Hematopoietic multipotent progenitor cell treated with erythropoietin and hydrocortisone succinate and interleukin-3 and kit ligand, for 15 days (in vitro differentiated cells): Measurements from ENCODE around the gene EFCAB9.
"Not testable (repeated sequence)": the region's sequence is repeated elsewhere in the genome, so short reads cannot be mapped to it uniquely, and the experiment has no call there.

Experiments used
- DNase-seq: peaks from one replicate; pipeline ENCODE4 v3.0.0-alpha.2; 2015; ENCODE audit warnings: low spot score

Gene EFCAB9

DNA sequence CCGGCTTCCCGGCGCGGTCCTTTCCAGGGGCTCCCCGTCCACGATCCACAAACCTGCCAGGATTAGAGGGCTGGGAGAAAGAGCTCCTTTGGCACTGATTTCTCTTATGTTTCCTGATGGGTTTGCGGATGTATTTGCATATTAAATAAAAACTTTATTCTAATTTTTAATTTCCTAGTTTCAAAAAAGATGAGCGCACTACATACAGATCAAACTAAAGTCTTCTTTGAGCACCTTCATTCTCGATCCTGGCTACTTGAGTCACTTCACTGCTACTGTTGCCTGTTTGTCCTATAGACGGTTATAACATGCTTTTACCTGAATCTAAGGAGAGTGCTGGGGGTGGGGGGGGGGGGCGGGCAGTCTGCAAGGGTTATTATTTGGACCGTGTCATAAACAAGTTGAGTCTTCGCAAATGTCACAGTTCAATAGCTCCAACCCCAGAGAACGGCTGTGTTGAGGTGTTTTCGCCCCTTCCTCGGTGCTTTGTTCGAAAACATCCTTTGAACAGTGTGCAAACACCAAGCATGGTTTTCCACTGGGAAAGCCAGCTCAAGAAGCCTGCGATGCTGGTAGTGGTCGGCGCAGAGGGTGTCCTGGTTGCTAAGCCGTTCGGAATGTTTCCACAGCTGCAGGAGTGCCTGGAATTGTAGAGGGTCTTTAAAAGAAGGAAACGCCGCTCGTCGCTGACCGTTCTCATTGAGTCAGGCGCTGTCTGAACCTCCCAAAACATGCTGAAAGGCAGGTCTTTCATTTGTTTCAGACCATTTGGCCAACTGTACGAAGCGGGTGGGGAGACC is 4.9 kb upstream of the EFCAB9 start:
- no peak for DNase-seq

DNA sequence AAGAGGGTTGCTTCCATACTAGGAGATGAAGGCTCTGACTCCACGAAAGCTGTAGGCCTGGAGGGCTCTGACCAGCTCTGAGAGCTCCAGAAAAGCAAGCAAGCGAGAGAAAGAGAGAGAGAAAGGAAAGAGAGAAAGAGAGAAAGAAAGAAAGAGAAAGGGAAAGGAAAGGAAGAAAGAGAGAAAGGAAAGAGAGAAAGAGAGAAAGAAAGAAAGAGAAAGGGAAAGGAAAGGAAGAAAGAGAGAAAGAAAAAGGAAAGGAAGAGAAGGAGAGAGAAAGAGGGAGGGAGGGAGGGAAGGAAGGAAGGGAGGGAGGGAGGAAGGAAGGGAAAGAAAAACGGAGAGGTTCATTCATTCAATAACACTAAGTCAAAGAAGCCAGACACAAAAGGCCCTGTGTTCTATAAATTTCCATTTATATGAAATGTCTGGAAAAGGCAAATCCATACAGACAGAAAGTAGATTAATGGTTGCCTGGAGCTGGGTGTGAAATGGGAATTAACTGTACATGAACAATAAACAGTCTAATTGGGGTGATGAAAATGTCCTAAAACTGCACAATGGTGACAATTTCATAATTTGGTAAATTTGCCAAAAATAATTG is 4.2 kb upstream of the EFCAB9 start:
- no peak for DNase-seq

DNA sequence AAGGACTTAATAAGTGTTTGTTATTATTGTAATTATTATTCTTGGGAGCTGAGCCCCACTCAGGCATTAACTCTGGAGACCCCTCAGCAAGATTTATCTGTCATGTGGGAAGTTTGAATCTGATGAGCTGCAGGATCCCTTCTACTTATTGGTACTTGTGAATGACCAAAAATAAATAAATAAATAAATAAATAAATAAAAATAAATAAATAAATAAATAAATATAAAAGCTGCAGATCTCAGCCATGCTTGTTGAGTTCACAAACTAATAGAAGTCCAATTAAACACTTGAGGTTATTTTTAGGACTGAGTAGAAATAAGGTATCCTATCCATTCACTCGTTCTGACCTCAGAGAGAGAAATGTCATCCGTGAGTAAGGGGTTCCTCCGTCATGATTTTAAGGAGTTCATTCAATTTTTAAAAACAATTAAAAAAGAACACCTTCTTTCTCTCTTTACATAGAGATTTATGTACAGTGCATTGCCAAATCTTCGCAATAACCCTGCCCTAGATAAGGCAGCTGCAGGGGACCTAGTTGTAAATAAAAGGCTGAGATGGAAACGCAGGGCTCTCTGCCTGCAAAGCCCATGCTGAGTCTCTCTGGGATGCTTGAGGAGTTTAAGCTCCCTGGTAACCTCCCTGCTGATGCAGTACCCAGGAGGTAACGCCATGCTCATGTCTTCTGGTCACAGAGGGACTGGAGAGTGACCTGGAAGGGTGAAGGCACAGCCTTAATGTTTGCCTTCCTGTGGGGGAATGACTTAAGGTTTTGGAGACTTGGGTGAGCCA is 1.2 kb downstream of the EFCAB9 start:
- no peak for DNase-seq

DNA sequence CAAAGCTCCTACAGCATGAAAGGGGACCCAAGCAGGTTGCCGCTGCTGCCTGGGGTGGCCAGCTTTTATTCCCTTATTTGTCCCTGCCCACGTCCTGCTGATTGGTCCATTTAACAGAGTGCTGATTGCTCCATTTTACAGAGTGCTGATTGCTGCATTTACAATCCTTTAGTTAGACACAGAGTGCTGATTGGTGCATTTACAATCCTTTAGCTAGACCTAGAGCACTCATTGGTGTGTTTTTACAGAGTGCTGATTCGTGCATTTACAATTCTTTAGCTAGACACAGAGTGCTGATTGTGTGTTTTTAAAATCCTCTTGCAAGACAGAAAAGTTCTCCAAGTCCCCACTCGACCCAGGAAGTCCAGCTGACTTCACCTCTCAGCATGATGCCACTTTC is 3.8 kb downstream of the EFCAB9 start:
- not testable (repeated sequence) for DNase-seq

DNA sequence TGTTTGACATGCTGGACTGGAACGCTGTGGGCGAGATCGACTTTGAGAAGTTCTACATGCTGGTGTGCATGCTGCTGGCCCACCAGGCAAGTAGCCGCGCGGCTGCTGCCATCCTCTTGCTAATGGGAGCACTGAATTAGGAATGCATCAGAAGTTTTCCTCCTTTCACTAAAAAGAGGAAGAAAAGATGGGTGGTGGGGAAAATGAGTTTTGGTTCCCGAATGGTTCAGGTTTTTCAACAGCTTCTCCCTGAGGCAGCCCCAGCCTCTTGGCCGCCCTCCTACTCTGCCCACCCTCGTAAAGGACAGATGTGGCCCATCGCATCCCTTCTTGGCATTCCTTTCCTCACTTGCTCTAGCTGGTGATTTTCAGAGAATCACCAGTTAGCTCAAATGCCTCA is 5.5 kb downstream of the EFCAB9 start:
- DNase-seq = no peak

DNA sequence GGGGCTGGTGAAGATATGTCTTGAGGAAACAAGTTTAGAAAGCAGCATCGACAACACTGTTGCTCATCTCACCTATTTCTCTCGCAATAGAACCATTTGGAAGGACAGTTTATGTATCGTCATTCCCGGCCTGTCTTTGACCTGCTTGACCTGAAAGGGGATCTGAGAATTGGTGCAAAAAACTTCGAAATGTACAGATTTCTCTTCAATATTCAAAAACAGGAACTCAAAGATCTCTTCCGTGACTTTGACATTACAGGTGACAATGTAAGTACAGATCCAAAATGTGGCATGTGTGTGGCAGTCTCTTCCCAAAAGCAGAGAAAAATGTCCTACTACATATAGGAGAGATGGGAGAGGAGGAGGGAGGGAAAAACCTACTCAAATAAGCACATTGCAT is 6.5 kb downstream of the EFCAB9 start:
- no peak for DNase-seq

DNA sequence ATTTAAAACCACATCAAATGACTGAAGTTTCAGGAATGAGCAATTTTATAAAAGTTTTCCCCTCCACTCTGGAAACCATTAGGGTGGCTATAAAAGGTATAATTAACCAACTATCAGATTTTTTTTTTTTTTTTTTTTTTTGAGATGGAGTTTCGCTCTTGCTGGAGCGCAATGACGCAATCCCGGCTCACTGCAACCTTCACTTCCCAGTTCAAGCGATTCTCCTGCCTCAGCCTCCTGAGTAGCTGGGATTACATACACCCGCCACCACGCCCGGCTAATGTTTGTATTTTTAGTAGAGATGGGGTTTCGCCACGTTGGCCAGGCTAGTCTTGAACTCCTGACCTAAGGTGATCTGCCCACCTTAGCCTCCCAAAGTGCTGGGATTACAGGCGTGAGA is 12.0 kb downstream of the EFCAB9 start:
- DNase-seq = not testable (repeated sequence)

DNA sequence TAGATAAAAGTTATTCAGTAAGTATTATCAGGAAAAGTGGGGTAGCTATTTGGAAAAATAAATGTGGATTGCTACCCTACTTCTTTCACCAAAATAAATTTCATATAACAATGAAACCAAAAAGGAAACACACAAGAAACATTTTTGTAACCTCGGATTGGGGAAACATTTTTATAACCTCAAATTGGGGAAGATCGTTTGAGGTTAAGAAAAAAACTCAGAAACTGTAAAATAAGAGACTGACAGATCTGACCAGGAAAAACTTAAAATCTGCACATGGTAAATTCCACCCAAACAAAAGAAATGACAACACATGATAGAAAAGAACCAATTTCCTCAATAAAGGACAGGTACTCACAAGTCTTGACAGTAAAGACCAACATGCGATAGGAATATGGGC is 13.5 kb downstream of the EFCAB9 start:
- DNase-seq = no peak

DNA sequence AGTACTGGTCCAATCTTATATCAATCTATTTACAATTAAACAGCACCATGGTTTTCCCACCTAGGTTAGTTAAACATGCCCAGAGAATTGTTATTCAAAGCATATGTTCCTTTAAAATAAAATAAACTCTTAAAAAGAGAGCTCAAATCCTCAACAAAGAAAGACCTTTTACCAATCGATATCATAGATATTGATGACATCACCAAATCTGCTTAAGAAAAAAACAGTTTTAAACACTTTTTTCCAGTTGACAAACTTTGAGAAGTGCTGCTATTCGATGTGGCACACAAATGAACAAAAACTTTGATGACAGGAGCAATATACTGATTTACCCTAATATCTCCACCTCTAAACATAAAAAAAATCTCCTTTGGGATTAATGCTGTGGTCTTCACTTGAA is 15.7 kb downstream of the EFCAB9 start:
- DNase-seq = no peak

DNA sequence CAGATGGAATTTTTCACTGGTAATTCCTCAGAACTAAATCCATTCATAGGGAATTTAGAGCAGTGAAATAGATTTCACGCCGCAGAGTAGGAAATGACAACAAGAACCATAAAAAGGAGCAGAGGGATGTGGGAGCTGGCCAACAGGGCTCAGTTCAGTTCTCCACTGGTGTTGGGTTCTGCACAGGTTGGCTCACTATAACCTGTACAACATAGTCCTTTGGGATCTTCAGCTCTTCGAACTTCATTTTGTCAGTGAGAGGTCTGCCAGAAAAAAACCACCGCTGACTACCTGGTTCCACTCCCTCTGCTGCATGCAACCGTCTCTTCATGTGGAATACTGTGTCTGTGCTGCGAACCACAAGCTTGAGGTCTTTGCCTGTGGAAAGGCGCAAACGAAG is 17.7 kb downstream of the EFCAB9 start:
- DNase-seq = no peak

DNA sequence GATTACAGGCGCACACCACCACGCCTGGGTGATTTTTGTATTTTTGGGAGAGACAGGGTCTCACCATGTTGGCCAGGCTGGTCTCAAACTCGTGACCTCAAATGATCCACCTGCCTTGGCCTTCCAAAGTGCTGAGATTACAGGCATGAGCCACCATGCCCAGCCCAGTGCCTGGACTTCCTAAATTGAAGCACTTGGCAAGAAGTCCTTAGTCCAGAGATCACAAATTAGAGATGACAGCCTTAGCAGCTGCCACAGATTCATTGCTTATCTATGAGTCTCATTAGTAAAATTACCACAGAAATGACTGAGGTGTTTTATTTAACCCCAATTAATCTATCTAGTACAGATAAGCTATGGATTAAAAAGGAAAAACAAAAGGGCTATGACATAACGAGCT is 19.2 kb downstream of the EFCAB9 start:
- no peak for DNase-seq

DNA sequence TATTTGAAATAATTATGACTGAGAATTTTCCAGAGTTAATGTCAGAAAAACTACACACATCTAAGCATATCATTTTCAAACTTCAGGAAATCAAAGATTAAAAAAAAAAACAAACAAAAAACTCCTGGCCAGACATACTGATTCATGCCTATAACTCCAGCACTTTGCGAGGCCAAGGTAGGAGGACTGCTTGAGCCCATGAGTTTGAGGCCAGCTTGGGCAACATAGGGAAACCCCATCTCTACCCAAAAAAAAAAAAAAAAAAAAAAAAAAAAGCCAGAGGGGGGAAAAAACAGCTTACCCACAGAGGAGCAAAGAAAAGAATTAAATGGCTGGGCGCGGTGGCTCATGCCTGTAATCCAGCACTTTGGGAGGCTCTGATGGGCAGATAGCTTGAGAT is 22.4 kb downstream of the EFCAB9 start:
- no peak for DNase-seq

DNA sequence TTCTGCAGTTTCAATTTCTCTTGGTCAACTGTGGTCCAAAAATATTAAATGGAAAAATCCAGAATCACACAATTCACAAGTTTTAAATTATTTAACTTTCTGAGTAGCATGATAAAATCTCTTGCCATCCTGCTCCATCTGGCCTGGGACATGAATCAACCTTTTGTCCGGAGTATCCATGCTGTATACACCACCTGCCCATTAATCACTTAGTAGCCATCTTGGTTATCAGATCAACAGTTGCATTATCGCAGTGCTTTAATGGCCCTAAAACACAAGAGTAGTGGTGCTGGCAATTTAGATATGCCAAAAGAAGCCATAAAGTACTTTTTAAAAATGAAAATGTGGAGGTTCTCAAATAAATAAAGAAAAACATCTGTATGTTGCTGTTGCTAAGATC is 25.3 kb downstream of the EFCAB9 start:
- DNase-seq = no peak

DNA sequence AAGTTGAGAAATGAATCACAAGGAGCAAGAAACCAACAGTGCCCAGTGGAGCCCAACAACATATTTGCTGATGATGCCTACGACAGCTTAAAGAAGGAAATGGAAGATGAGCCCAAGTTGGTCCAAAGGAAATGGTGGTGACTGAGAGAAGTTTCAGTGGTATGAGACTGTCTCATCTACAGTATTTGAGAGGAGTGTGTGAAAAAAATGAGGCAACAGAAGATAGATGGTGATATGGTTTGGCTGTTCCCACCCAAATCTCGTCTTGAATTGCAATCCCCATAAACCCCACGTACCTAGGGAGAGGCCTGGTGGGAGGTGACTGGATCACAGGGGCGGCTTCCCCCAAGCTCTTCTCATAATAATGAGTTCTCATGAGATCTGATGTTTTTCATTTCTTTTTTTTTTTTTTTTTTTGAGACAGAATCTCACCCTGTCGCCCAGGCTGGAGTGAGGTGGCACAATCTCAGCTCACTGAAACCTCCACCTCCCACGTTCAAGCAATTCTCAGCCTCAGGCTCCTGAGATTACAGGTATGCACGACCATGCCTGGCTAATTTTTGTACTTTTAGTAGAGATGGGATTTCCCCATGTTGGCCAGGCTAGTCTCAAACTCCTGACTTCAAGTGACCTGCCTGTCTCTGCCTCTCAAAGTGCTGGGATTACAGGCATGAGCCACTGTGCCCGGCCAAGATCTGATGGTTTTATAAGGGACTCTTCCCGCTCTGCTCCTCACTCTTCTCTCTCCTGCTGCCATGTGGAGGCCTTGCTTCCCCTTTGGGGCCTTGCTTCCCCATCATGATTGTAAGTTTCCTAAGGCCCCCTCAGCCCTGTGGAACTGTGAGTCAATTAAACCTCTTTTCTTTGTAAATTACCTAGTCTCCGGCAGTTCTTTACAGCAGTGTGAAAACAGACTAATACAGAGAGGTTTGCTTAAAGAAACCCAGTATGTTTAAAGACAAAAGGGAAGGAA is 30.2 kb downstream of the EFCAB9 start:
- DNase-seq = no peak

DNA sequence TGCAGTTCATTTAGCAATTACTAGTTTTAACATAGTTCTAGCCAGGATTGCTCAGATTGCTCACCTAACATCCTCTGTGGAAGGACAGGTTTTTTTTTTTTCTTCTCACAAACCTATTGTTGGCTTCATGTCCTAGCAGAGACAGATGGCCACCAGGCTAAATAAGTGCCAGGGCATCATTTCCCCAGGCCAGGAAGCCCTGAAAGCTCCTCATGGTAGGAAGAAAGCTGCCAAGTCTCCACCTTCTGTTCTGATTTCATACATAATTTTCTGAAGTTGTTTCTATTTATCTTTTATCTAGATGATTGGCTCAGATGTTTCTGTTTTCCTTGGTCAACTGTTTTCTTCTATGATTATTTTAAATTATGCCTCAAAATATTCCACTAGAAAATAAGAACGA is 31.0 kb downstream of the EFCAB9 start:
- DNase-seq = no peak

DNA sequence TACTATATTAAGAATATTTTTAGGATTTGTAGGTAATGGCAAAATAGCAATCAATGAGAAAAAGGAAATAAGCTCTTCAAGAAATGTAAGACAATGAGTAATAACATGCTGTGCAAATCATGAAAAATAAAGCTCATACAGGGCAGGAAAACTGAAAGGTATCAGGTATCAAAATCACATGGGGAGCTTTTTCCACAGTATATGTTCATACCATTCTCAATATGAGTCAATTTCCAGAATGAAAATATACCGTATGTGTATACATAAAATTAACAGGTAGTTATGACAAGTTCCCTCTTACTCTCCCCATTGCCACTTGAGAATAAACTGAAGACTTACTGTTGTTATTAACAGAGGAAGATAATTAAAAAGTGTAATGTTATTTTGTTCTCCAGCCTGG is 35.9 kb downstream of the EFCAB9 start:
- no peak for DNase-seq

DNA sequence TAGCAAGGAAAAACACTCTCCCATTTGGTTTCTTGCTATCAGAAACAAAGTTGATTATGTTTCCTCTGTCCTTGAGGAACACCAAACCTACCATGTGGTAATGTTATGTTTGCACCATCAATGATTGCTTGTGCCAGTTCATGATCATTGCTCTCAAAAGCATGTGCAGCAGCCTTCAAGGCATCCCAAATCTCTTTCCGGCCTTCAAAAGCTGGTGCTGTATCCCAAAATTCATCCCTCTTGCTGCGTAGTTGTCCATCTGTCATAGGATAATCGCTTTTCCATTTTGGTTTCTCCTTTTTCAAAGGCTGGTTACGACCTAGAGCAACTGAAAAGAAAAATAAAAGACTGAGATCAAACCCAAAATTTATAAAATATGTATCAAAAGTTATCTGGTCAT is 40.1 kb downstream of the EFCAB9 start:
- no peak for DNase-seq

DNA sequence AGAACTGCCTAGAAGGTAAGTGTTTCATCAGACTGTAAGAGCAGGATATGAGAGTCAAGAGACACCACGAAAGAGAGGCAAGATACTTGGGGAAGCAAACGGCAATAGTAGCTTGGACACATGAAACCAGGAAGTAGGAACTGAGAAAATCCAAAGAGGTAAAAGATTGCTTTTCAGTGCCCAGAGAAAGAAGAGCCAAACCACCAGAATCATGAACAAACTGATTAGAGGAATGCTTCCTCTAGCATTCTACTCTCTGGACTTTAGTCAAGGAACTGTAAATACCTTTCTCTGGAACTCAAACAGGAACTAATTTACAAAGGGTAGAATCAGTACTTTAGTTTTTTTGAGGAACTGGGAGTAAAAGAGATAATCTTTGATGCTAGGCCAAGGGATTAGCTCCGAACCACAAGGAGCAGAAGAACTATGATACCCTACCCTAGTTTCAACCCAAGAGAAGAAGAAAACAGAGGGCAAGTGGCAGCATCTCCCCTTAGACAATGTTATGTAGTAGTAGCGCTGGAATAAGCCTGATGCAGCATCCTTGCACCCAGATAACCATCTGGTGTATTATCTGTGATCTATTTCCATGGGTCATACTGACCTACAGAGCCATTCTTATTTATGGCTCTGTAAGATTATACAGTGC is 41.3 kb downstream of the EFCAB9 start:
- no peak for DNase-seq

DNA sequence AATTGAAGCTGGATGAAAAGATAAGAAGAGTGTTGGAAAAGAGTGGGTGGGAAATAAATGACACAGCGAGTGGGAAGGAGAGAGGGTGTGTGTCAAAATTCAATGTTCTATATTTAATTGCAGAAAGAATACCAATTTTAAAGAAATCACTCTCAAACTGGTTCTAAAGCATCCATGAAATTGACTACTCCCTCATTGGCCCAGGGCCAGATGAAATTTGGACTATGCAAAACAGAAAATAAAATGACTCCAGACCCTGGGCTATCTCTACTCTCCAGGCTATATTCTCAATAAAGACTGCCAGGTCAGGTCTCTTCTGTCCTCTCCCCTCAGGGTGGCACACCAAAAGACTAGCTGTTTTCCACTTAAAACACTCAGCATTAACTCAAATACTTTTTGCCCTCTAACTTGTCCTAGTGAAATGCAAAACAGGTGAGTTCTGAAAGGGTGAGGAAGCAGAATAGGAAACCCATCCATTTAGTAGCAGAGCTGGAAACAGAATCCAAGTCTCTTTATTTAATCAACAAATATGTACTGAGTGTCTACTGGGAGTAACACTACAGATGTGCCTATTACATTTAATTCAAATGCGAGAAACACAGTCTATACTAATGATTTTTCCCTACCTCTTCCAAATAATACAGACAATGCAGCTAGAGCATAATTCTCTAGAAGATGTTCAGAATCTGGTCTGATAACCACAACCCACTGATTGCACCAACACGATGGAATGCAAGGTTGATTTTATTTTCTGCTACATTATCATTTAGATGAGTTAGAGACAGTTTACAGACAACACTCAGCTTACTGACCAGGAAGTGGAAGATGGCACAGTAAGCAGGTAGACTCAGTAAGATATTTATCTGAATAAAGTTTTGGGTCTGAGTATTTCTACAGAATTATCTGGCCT is 42.1 kb downstream of the EFCAB9 start:
- no peak for DNase-seq

DNA sequence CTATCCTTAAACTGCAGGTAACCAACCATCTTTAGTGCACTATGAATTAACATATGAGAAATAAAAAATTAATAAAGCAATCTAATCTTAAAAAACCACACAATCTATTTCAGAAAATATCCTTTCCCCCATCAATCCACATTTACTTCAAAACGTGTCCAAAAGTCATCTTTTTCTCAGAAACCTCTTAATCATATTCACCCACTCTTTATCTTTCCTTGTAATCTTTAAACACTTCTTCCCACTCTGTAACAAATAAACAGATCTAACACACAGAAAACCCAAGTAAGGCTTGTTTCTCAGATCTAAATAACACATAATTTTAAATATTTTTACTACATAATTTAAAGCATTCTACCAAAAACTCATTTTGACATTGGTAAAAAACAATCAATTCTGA is 44.4 kb downstream of the EFCAB9 start:
- DNase-seq = no peak
